Prostate gland (tissue), 2 donors: ENCODE measurements around the gene LIPT2. TPM values are rescaled to one million over a fixed set of nuclear protein-coding genes. Genes with fewer than 3 reads are reported as not detected.
"Not testable (repeated sequence)": the region's sequence is repeated elsewhere in the genome, so short reads cannot be mapped to it uniquely, and the experiment has no call there.

ENCODE experiments used
- DNase-seq: peaks from one replicate; pipeline ENCODE4 v3.0.0-alpha.2; 2019; ENCODE audit warnings: low spot score
- H3K27ac ChIP-seq, 2 donors: fragments of 200-600 bp; sonication (generic); 2 replicates each; pipeline ENCODE4 v1.5.1; 2017 to 2019
- H3K27me3 ChIP-seq: fragments of 200-600 bp; sonication (generic); replicated peaks from 2 replicates; pipeline ENCODE4 v1.5.1; 2019; ENCODE audit not compliant: insufficient read depth
- H3K36me3 ChIP-seq, 2 donors: fragments of 200-600 bp; sonication (generic); 1 replicate in 1 of 2; 2 replicates in 1 of 2; pipeline versions ENCODE4 v1.5.1 to v1.8.1; 2017 to 2019
- H3K4me1 ChIP-seq: fragments of 200-600 bp; sonication (generic); replicated peaks from 2 replicates; pipeline ENCODE4 v1.5.1; 2019
- H3K4me3 ChIP-seq, 2 donors: fragments of 200-600 bp; sonication (generic); 2 replicates each; pipeline ENCODE4 v1.5.1; 2017 to 2019
- H3K9me3 ChIP-seq: fragments of 200-600 bp; sonication (generic); 2 replicates; pipeline ENCODE4 v1.5.1; 2017
- CTCF ChIP-seq, 4 experiments: fragments of 200-600 bp in 2 of 4; fragments of 450-650 bp in 2 of 4; sonication (generic) in 2 of 4; IDR thresholded peaks; 1 replicate in 3 of 4; 2 replicates in 1 of 4; pipeline ENCODE4 v1.5.1; 2016 to 2019; ENCODE audit warnings: antibody characterized with exemption in 4 of 4, mild to moderate bottlenecking in 2 of 4, moderate library complexity in 2 of 4
- POLR2A ChIP-seq: fragments of 450-650 bp; IDR thresholded peaks from one replicate; pipeline ENCODE4 v1.6.1; 2016; ENCODE audit warnings: antibody characterized with exemption, mild to moderate bottlenecking
- POLR2AphosphoS5 ChIP-seq: sonication (generic); formaldehyde crosslinking; IDR thresholded peaks from one replicate; pipeline ENCODE4 v1.6.1; 2017; ENCODE audit warnings: antibody characterized with exemption
- WGBS: methylation state at CpG from one replicate; pipeline ENCODE4 v1.1.5; 2018; 5-methylcytosine and 5-hydroxymethylcytosine counted together
- intact Hi-C: fragments of 100-400 bp; cut with DNase I; formaldehyde crosslinking; loops from one replicate; pipeline ENCODE4 v1.14.2; 2022
- total RNA-seq, 2 donors: library from RNA; depleted of rRNA; stranded (reverse); fragments of >200 nt; gene quantifications; one replicate each; pipeline ENCODE4 v1.1.0, GENCODE V29; 2016

LIPT2 gene
- total RNA-seq, 2 donors from 2014 or later, result 17.5 to 25.4 TPM

DNA sequence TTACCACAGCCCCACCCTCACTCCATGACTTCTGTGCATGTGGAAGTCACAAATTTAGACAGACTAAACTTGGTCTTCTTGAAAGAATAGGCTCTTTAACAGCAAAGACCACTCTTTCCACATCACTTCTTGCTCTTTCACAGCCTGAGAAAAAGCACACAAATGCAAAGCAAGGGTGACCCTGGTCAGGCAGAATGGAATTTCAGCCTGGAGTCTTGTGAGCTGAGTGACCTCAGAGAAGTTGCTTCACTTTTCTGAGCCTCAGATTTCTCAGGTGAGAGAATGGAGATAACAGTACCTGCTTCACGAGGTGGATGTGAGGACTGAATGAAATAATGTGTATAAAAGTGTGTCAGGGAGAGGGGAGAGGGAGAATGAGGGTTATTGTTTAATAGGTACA lies 26.8 kb upstream of the LIPT2 start:
- Histone ChIP-seq H3K4me3 (no peak overlapping the region), H3K36me3 (no peaks in the 10 kb centered on the region), H3K27me3 (no peaks in the 10 kb centered on the region), H3K9me3 (no peaks in the 10 kb centered on the region), H3K27ac (no peak overlapping the region), H3K4me1 (no peaks in the 10 kb centered on the region)
- no peak for TF ChIP-seq POLR2A
- TF ChIP-seq POLR2AphosphoS5, result no peak
- TF ChIP-seq CTCF (IDR thresholded peaks at IDR 0.05), result no peak
- WGBS, result 68% methylated on average over 1 of the region's 1 CpG
- intact Hi-C loops, result no loop called here
- DNase-seq, result no peak

DNA sequence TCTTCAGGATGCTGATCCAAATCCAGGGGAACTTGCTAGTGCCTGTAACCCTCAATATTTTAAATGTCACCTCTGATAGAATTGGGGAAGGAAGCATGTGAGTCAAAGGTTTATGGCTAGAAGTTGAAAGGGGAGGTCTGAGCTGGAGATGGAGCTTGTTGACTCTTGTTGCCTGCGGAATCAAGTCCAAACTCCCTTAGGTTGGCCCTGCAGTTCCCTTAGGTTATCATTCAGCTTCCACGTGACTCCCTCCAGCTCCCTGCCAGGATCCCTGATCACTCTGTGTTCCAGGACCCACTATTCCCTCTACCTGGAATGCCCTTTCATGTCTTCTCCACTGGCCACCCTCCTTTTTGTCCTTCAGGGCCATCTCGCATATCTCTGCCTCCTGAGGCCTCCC lies 26.2 kb upstream of the LIPT2 start:
- WGBS, result 57% methylated on average over 3 of the region's 3 CpGs
- Histone ChIP-seq H3K36me3 (no peaks in the 10 kb centered on the region), H3K27me3 (no peaks in the 10 kb centered on the region), H3K4me1 (no peaks in the 10 kb centered on the region), H3K4me3 (no peak overlapping the region), H3K27ac (no peak overlapping the region), H3K9me3 (no peaks in the 10 kb centered on the region)
- TF ChIP-seq POLR2A (no peak), POLR2AphosphoS5 (no peak), CTCF (IDR thresholded peaks at IDR 0.05) (no peak)
- intact Hi-C loops, result no loop called here
- no peak for DNase-seq

DNA sequence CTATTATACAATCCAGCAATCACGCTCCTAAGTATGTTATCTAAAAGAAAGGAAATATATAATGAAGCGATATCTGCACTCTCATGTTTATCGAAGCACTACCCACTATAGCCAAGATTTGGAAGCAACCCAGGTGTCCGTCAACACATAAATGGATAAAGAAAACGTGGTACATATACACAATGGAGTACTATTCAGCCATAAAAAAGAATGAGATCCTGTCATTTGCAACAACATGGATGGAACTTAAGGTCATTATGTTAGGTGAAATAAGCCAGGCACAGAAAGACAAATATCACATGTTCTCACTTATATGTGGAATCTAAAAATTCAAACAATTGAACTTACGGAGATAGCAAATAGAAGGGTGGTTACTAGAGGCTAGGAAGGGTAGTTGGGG lies 24.1 kb upstream of the LIPT2 start:
- H3K27ac ChIP-seq, intact Hi-C loops, H3K9me3 ChIP-seq, DNase-seq, H3K36me3 ChIP-seq, H3K4me3 ChIP-seq, H3K4me1 ChIP-seq, H3K27me3 ChIP-seq: not testable (repeated sequence)
- WGBS, result 88% methylated on average over 6 of the region's 6 CpGs

GRCh38 chr11:74507582-74507981 lies 14.1 kb upstream of the LIPT2 start:
- DNase-seq, result no peak
- WGBS, result 54% methylated on average over 2 of the region's 2 CpGs
- Histone ChIP-seq H3K27ac (no peak overlapping the region), H3K4me3 (no peak overlapping the region), H3K9me3 (no peaks in the 10 kb centered on the region), H3K36me3 (no peaks in the 10 kb centered on the region), H3K27me3 (no peaks in the 10 kb centered on the region), H3K4me1 (no peaks in the 10 kb centered on the region)
- TF ChIP-seq POLR2AphosphoS5, result no peak
- TF ChIP-seq POLR2A, result no peak
- TF ChIP-seq CTCF (IDR thresholded peaks at IDR 0.05), result no peak
- intact Hi-C loops, result no loop called here

GRCh38 chr11:74506823-74507222 lies 13.3 kb upstream of the LIPT2 start:
- DNase-seq, result no peak
- Histone ChIP-seq H3K4me3 (no peak overlapping the region), H3K9me3 (no peaks in the 10 kb centered on the region), H3K36me3 (no peaks in the 10 kb centered on the region), H3K4me1 (no peaks in the 10 kb centered on the region), H3K27me3 (no peaks in the 10 kb centered on the region), H3K27ac (no peak overlapping the region)
- WGBS, result 90% methylated on average over 1 of the region's 1 CpG
- TF ChIP-seq POLR2AphosphoS5 (no peak), CTCF (IDR thresholded peaks at IDR 0.05) (no peak), POLR2A (no peak)
- intact Hi-C loops, result no loop called here
